Naive thymus-derived CD4-positive, alpha-beta T cell (primary cell): ENCODE measurements around the gene CIROP. TPM values are rescaled to one million over a fixed set of nuclear protein-coding genes. Genes with fewer than 3 reads are reported as not detected.

Experiments used
- ATAC-seq: fragments of 150-1000 bp; cut with Tn5 transposase; 2 replicates; pipeline ENCODE4 v1.10.0; 2021; ENCODE audit warnings: mild to moderate bottlenecking, moderate library complexity
- CTCF ChIA-PET: fragments of 350-600 bp; sonication (Branson Sonifier 250); formaldehyde crosslinking; loops from one replicate; lab custom pipeline; 2021; ENCODE audit warnings: antibody characterized with exemption; lab: Charles Lee
- POLR2A ChIA-PET: fragments of 350-600 bp; sonication (Branson Sonifier 250); formaldehyde crosslinking; loops from one replicate; lab custom pipeline; 2021; ENCODE audit warnings: antibody characterized with exemption, inconsistent platforms; lab: Charles Lee
- DNase-seq, 9 donors: peaks; one replicate each; pipeline versions ENCODE4 v3.0.0 to v3.0.0-alpha.2; 2020 to 2022; ENCODE audit warnings: mixed read lengths in 1 of 9
- H3K27ac ChIP-seq: one replicate; pipeline ENCODE4 v1.7.0; 2013; ENCODE audit warnings: mild to moderate bottlenecking, low read depth, low read length, moderate library complexity
- H3K27me3 ChIP-seq, 2 donors: one replicate each; pipeline ENCODE4 v1.7.0; 2013; ENCODE audit warnings: low read length in 2 of 2, mild to moderate bottlenecking in 2 of 2, moderate library complexity in 2 of 2; ENCODE audit not compliant: control insufficient read depth in 2 of 2, insufficient read depth in 2 of 2
- H3K36me3 ChIP-seq, 3 experiments: 1 replicate in 2 of 3; 2 replicates in 1 of 3; pipeline ENCODE4 v1.7.0; 2013; ENCODE audit warnings: low read length in 3 of 3, mild to moderate bottlenecking in 3 of 3, moderate library complexity in 1 of 3; ENCODE audit not compliant: insufficient read depth in 3 of 3, control insufficient read depth in 2 of 3
- H3K4me1 ChIP-seq, 2 donors: one replicate each; pipeline ENCODE4 v1.7.0; 2013; ENCODE audit warnings: low read length in 2 of 2, mild to moderate bottlenecking in 2 of 2, moderate library complexity in 1 of 2; ENCODE audit not compliant: control insufficient read depth in 2 of 2, insufficient read depth in 2 of 2
- H3K4me3 ChIP-seq: 2 replicates; pipeline ENCODE4 v1.7.0; 2013; ENCODE audit warnings: mild to moderate bottlenecking, low read length
- H3K9me3 ChIP-seq, 3 experiments: 1 replicate in 2 of 3; 2 replicates in 1 of 3; pipeline ENCODE4 v1.7.0; 2013; ENCODE audit warnings: low read length in 3 of 3; ENCODE audit not compliant: control insufficient read depth in 2 of 3
- H3K27ac Mint-ChIP-seq, 9 donors: one replicate each; pipeline ENCODE4 v1.8.0; 2020 to 2022; ENCODE audit warnings: mixed read lengths in 9 of 9, mild to moderate bottlenecking in 8 of 9, moderate library complexity in 5 of 9, inconsistent platforms in 2 of 9
- H3K27me3 Mint-ChIP-seq, 5 donors: one replicate each; pipeline ENCODE4 v1.8.0; 2021 to 2022; ENCODE audit warnings: mixed read lengths in 5 of 5, mild to moderate bottlenecking in 1 of 5
- H3K36me3 Mint-ChIP-seq, 5 donors: one replicate each; pipeline ENCODE4 v1.8.0; 2020 to 2022; ENCODE audit warnings: mixed read lengths in 5 of 5, mild to moderate bottlenecking in 3 of 5, inconsistent platforms in 1 of 5
- H3K4me1 Mint-ChIP-seq, 7 donors: one replicate each; pipeline ENCODE4 v1.8.0; 2020 to 2022; ENCODE audit warnings: mixed read lengths in 7 of 7, mild to moderate bottlenecking in 3 of 7, inconsistent platforms in 1 of 7
- H3K4me3 Mint-ChIP-seq, 10 donors: one replicate each; pipeline ENCODE4 v1.8.0; 2020 to 2022; ENCODE audit warnings: mild to moderate bottlenecking in 10 of 10, mixed read lengths in 10 of 10, moderate library complexity in 6 of 10, inconsistent platforms in 2 of 10
- H3K9me3 Mint-ChIP-seq, 11 donors: one replicate each; pipeline ENCODE4 v1.8.0; 2020 to 2022; ENCODE audit warnings: mixed read lengths in 11 of 11, mild to moderate bottlenecking in 4 of 11, inconsistent platforms in 1 of 11, moderate library complexity in 1 of 11
- intact Hi-C, 2 donors: fragments of 100-400 bp; cut with micrococcal nuclease; formaldehyde crosslinking; loops; one replicate each; pipeline ENCODE4 v1.15.1; 2023
- polyA plus RNA-seq, 2 donors: library from polyadenylated mRNA; unstranded; fragments of 300-500 nt; fragmentation: Illumina TruSeq; gene quantifications; one replicate each; pipeline ENCODE4 v1.2.3, GENCODE V29; 2021
- total RNA-seq, 6 experiments: library from RNA in 5 of 6; stranded (reverse) in 5 of 6; gene quantifications; 1 replicate in 5 of 6; 2 replicates in 1 of 6; pipeline ENCODE4 v1.2.3 and lab custom pipeline; 2021 to 2026

Gene CIROP
- total and polyA plus RNA-seq, 7 experiments from 2014 or later: not detected

- H3K9me3 Mint-ChIP-seq: no peaks in the 10 kb centered on the region
- no peaks in the 10 kb centered on the region for H3K27me3 Mint-ChIP-seq
- Histone ChIP-seq H3K4me3 (no peak overlapping the region), H3K4me1 (peaks cover 1 to 2% of the 10 kb centered on the region in 2 donors), H3K9me3 (no peaks in the 10 kb centered on the region), H3K27me3 (no peaks in the 10 kb centered on the region), H3K36me3 (peaks cover 47 to 90% (median 53%) of the 10 kb centered on the region in 3 experiments), H3K27ac (peak overlapping the region; percentile 3)
- H3K27ac Mint-ChIP-seq: peak overlapping the region in 2 of 9 donors; percentile 47 to 57
- POLR2A ChIA-PET: interaction anchor here (0.7 to 4.1 kb wide), 9 partner anchors 8 to 194 kb away, joined by 4 to 25 read pairs (median 5); partner anchors contain the start of genes ACIN1, AJUBA, C14orf119 and REM2
- DNase-seq (peak in 5 of 9 donors; percentile 33 to 55 (median 49)), ATAC-seq (peak; percentile 63)
- no peak overlapping the region for H3K4me3 Mint-ChIP-seq
- CTCF ChIA-PET: interaction anchor here (0.7 to 3.0 kb wide), 22 partner anchors 8 to 303 kb away, joined by 3 to 32 read pairs (median 4); partner anchors contain the start of genes ACIN1, AJUBA, C14orf119 and CEBPE
- intact Hi-C loops: loop anchor here (1.0 kb wide), 3 partner anchors 8 to 110 kb away; no protein-coding TSS in a partner anchor
- H3K36me3 Mint-ChIP-seq: peaks cover 13 to 35% (median 21%) of the 10 kb centered on the region in 5 donors
- peaks cover 8 to 28% (median 17%) of the 10 kb centered on the region in 7 donors for H3K4me1 Mint-ChIP-seq
These were observed 27.9 kb downstream of the CIROP start for GRCh38 chr14:23076785-23077408.

- H3K27ac Mint-ChIP-seq: peak overlapping the region in 1 of 9 donors; percentile 34
- POLR2A ChIA-PET: interaction anchor here (0.6 to 4.1 kb wide), 3 partner anchors 16 to 229 kb away, joined by 3 to 20 read pairs (median 6); no protein-coding TSS in a partner anchor
- H3K36me3 Mint-ChIP-seq: peaks cover 5 to 22% (median 18%) of the 10 kb centered on the region in 5 donors
These were observed 29.9 kb downstream of the CIROP start for GRCh38 chr14:23074906-23075305.

GRCh38 chr14:23071921-23072539 is 32.8 kb downstream of the CIROP start:
- Histone ChIP-seq H3K27ac (peak overlapping the region; percentile 81), H3K4me1 (peaks cover 16 to 28% of the 10 kb centered on the region in 2 donors), H3K27me3 (no peaks in the 10 kb centered on the region), H3K36me3 (peaks cover 21 to 60% (median 27%) of the 10 kb centered on the region in 3 experiments), H3K4me3 (peak overlapping the region; percentile 85), H3K9me3 (no peaks in the 10 kb centered on the region)
- ChIA-PET POLR2A (interaction anchor here (0.6 to 3.1 kb wide), 7 partner anchors 10 to 230 kb away, joined by 3 to 25 read pairs (median 6); partner anchors contain the start of genes ACIN1, C14orf119, CEBPE and PPP1R3E), CTCF (interaction anchor here (1.1 to 3.2 kb wide), 8 partner anchors 10 to 114 kb away, joined by 3 to 15 read pairs (median 4); partner anchors contain the start of genes ACIN1, C14orf119 and CDH24)
- intact Hi-C loops: loop anchor here (1.0 to 5.0 kb wide), 5 partner anchors 23 to 500 kb away; partner anchors contain the start of genes ACIN1 (in 2 of the 2), C14orf119 (in 2 of the 2) and PPP1R3E (in 1 of the 2)
- peaks cover 30 to 47% (median 41%) of the 10 kb centered on the region in 7 donors for H3K4me1 Mint-ChIP-seq
- DNase-seq (no peak), ATAC-seq (no peak)
- H3K4me3 Mint-ChIP-seq: peak overlapping the region; percentile 82 to 98 (median 94)
- H3K36me3 Mint-ChIP-seq: peaks cover 0 to 16% (median 12%) of the 10 kb centered on the region in 5 donors
- H3K9me3 Mint-ChIP-seq: no peaks in the 10 kb centered on the region
- peak overlapping the region; percentile 81 to 98 (median 89) for H3K27ac Mint-ChIP-seq
- H3K27me3 Mint-ChIP-seq: no peaks in the 10 kb centered on the region

More at GRCh38 chr14:23074906-23075305, 29.9 kb downstream of the CIROP start:
- H3K4me1 ChIP-seq: peaks cover 16% of the 10 kb centered on the region in 2 donors
- no peaks in the 10 kb centered on the region for H3K27me3 ChIP-seq
- intact Hi-C loops: loop anchor here in 1 of 2 donors (5.0 kb wide), 1 partner anchor 503 kb away; no protein-coding TSS in a partner anchor
- no peak overlapping the region for H3K27ac ChIP-seq
- Mint-ChIP-seq H3K4me3 (no peak overlapping the region), H3K9me3 (no peaks in the 10 kb centered on the region), H3K4me1 (peaks cover 22 to 42% (median 30%) of the 10 kb centered on the region in 7 donors), H3K27me3 (no peaks in the 10 kb centered on the region)
- CTCF ChIA-PET: interaction anchor here (0.6 to 2.1 kb wide), 5 partner anchors 16 to 112 kb away, joined by 3 to 11 read pairs (median 5); no protein-coding TSS in a partner anchor
- ATAC-seq: no peak
- H3K4me3 ChIP-seq: no peak overlapping the region
- peaks cover 33 to 70% (median 39%) of the 10 kb centered on the region in 3 experiments for H3K36me3 ChIP-seq
- no peak for DNase-seq
- no peaks in the 10 kb centered on the region for H3K9me3 ChIP-seq

GRCh38 chr14:23071244-23071920 is 33.4 kb downstream of the CIROP start:
- ChIA-PET CTCF (interaction anchor here (0.7 to 3.2 kb wide), 10 partner anchors 10 to 115 kb away, joined by 3 to 15 read pairs (median 4); partner anchors contain the start of genes ACIN1, C14orf119 and CDH24), POLR2A (interaction anchor here (0.6 to 3.1 kb wide), 7 partner anchors 10 to 231 kb away, joined by 3 to 25 read pairs (median 6); partner anchors contain the start of genes ACIN1, C14orf119, CEBPE and PPP1R3E)
- peak; percentile 93 for ATAC-seq
- H3K36me3 ChIP-seq: peaks cover 19 to 60% (median 21%) of the 10 kb centered on the region in 3 experiments
- Mint-ChIP-seq H3K27ac (peak overlapping the region; percentile 81 to 98 (median 89)), H3K36me3 (peaks cover 0 to 19% (median 15%) of the 10 kb centered on the region in 5 donors), H3K4me3 (peak overlapping the region; percentile 82 to 98 (median 94)), H3K27me3 (no peaks in the 10 kb centered on the region), H3K4me1 (peaks cover 30 to 50% (median 41%) of the 10 kb centered on the region in 7 donors), H3K9me3 (no peaks in the 10 kb centered on the region)
- peaks cover 16 to 28% of the 10 kb centered on the region in 2 donors for H3K4me1 ChIP-seq
- no peaks in the 10 kb centered on the region for H3K9me3 ChIP-seq
- no peaks in the 10 kb centered on the region for H3K27me3 ChIP-seq
- peak overlapping the region; percentile 85 for H3K4me3 ChIP-seq
- peak; percentile 55 to 83 (median 72) for DNase-seq
- intact Hi-C loops: loop anchor here (1.0 to 5.0 kb wide), 5 partner anchors 24 to 499 kb away; partner anchors contain the start of genes ACIN1 (in 2 of the 2), C14orf119 (in 2 of the 2) and PPP1R3E (in 1 of the 2)
- H3K27ac ChIP-seq: peak overlapping the region; percentile 81

GRCh38 chr14:23070262-23071129 is 34.3 kb downstream of the CIROP start:
- Mint-ChIP-seq H3K9me3 (no peaks in the 10 kb centered on the region), H3K27ac (peak overlapping the region; percentile 81 to 98 (median 89)), H3K36me3 (peaks cover 0 to 21% (median 19%) of the 10 kb centered on the region in 5 donors), H3K4me3 (peak overlapping the region; percentile 82 to 98 (median 94)), H3K4me1 (peaks cover 30 to 58% (median 46%) of the 10 kb centered on the region in 7 donors), H3K27me3 (no peaks in the 10 kb centered on the region)
- POLR2A ChIA-PET: interaction anchor here (1.2 to 3.1 kb wide), 4 partner anchors 11 to 76 kb away, joined by 4 to 25 read pairs (median 14); partner anchors contain the start of genes ACIN1, C14orf119 and CEBPE
- CTCF ChIA-PET: interaction anchor here (0.7 to 3.2 kb wide), 7 partner anchors 9 to 84 kb away, joined by 3 to 15 read pairs (median 4); partner anchors contain the start of genes ACIN1 and C14orf119
- intact Hi-C loops: loop anchor here (1.0 to 5.0 kb wide), 5 partner anchors 25 to 498 kb away; partner anchors contain the start of genes ACIN1 (in 2 of the 2), C14orf119 (in 2 of the 2) and PPP1R3E (in 1 of the 2)
- Histone ChIP-seq H3K27ac (peak overlapping the region; percentile 81), H3K4me1 (peaks cover 16 to 28% of the 10 kb centered on the region in 2 donors), H3K4me3 (peak overlapping the region; percentile 85), H3K36me3 (peaks cover 20 to 60% (median 21%) of the 10 kb centered on the region in 3 experiments), H3K27me3 (no peaks in the 10 kb centered on the region), H3K9me3 (no peaks in the 10 kb centered on the region)
- DNase-seq: no peak
- no peak for ATAC-seq
